Cardiac muscle cell (in vitro differentiated cells and primary cell): Measurements from ENCODE around the gene UBE4B. TPM values are rescaled to one million over a fixed set of nuclear protein-coding genes. Genes with fewer than 3 reads are reported as not detected.

Experiments used
- DNase-seq, 2 donors: peaks; one replicate each; pipeline versions ENCODE4 v3.0.0 to v3.0.0-alpha.2; 2010 to 2017; ENCODE audit warnings: low read depth in 1 of 2, low spot score in 1 of 2
- H3K27ac ChIP-seq: fragments of 200-600 bp; sonication (generic); 2 replicates; pipeline ENCODE4 v1.5.1; 2016
- H3K27me3 ChIP-seq: fragments of 200-600 bp; sonication (generic); 2 replicates; pipeline ENCODE4 v1.6.0; 2016; ENCODE audit warnings: control low read depth
- H3K36me3 ChIP-seq: fragments of 200-600 bp; sonication (generic); 2 replicates; pipeline ENCODE4 v1.5.1; 2016; ENCODE audit warnings: control low read depth
- H3K4me1 ChIP-seq: fragments of 200-600 bp; sonication (generic); 2 replicates; pipeline ENCODE4 v1.8.1; 2017; ENCODE audit warnings: low read depth, mild to moderate bottlenecking, mixed run types
- H3K4me3 ChIP-seq: fragments of 200-600 bp; sonication (generic); 2 replicates; pipeline ENCODE4 v1.5.1; 2016; ENCODE audit warnings: mild to moderate bottlenecking
- H3K9me3 ChIP-seq: fragments of 200-600 bp; sonication (generic); 2 replicates; pipeline ENCODE4 v1.5.1; 2017; ENCODE audit warnings: low read depth, mild to moderate bottlenecking, control low read depth
- CTCF ChIP-seq: IDR thresholded peaks from 2 replicates; pipeline ENCODE4 v1.5.1; 2012; ENCODE audit warnings: low read depth, mild to moderate bottlenecking, low read length
- polyA plus RNA-seq: library from polyadenylated mRNA; unstranded; fragments of >200 nt; fragmentation: Nextera tagmentation; extraction: Ambion mirVana; gene quantifications from 2 replicates; pipeline ENCODE4 v1.2.1, GENCODE V29; 2016
- total RNA-seq: library from RNA; depleted of rRNA; stranded (reverse); fragments of >200 nt; gene quantifications from 2 replicates; pipeline ENCODE4 v1.2.3, GENCODE V29; 2016

The UBE4B gene
- total and polyA plus RNA-seq, 2 experiments from 2014 or later, result 34.1 to 72.0 TPM

- Histone ChIP-seq H3K4me3 (no peak overlapping the region), H3K4me1 (peaks cover 11% of the 10 kb centered on the region), H3K9me3 (no peaks in the 10 kb centered on the region), H3K27ac (no peak overlapping the region), H3K36me3 (peaks cover 15% of the 10 kb centered on the region), H3K27me3 (no peaks in the 10 kb centered on the region)
- no peak for DNase-seq
- TF ChIP-seq CTCF, result no peak
Measured at GRCh38 chr1:10160173-10160572, 127.4 kb downstream of the UBE4B start.

DNA sequence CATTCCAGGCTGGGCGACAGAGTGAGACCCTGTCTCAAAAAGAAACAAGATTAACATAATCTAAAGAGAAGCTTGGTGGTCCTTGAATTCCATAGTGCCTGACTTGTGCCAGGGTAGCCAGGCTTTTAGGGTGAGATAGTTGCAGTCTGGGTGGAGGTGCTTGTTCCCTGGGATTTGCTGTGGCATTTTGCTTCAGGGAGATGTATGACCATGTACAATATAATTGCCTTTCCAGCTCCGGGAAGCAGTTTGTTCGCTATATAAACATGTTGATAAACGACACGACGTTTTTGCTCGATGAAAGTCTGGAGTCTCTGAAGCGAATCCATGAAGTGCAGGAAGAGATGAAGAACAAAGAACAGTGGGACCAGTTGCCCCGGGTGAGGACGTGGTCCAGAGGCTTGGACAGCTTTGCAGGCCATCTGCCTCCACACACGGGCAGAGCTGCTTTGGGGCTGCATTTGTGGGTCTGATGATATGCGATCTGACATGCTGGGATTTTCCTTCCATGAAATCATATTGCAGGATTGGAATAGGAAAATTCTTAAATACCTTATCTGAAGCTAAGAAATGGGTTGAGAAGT, 128.2 kb downstream of the UBE4B start:
- Histone ChIP-seq H3K27ac (peak overlapping the region; percentile 10), H3K27me3 (no peaks in the 10 kb centered on the region), H3K9me3 (no peaks in the 10 kb centered on the region), H3K4me1 (peaks cover 14% of the 10 kb centered on the region), H3K4me3 (no peak overlapping the region), H3K36me3 (peaks cover 15% of the 10 kb centered on the region)
- no peak for DNase-seq
- TF ChIP-seq CTCF, result no peak

GRCh38 chr1:10161541-10162290, 129.0 kb downstream of the UBE4B start:
- Histone ChIP-seq H3K4me1 (peaks cover 16% of the 10 kb centered on the region), H3K27ac (peak overlapping the region; percentile 10), H3K27me3 (no peaks in the 10 kb centered on the region), H3K9me3 (no peaks in the 10 kb centered on the region), H3K4me3 (no peak overlapping the region), H3K36me3 (peaks cover 15% of the 10 kb centered on the region)
- TF ChIP-seq CTCF, result no peak
- DNase-seq, result no peak

- Histone ChIP-seq H3K36me3 (peaks cover 26% of the 10 kb centered on the region), H3K27me3 (no peaks in the 10 kb centered on the region), H3K27ac (peak overlapping the region; percentile 54), H3K4me3 (no peak overlapping the region), H3K4me1 (peaks cover 22% of the 10 kb centered on the region), H3K9me3 (no peaks in the 10 kb centered on the region)
- no peak for TF ChIP-seq CTCF
- DNase-seq, result no peak
Measured at GRCh38 chr1:10168912-10169514, 136.3 kb downstream of the UBE4B start.

- peaks cover 16% of the 10 kb centered on the region for H3K4me1 ChIP-seq
- H3K27me3 ChIP-seq, result no peaks in the 10 kb centered on the region
- H3K9me3 ChIP-seq, result no peaks in the 10 kb centered on the region
- no peak for DNase-seq
- peak overlapping the region; percentile 54 for H3K27ac ChIP-seq
- no peak for TF ChIP-seq CTCF
- peaks cover 26% of the 10 kb centered on the region for H3K36me3 ChIP-seq
- no peak overlapping the region for H3K4me3 ChIP-seq
Measured at GRCh38 chr1:10170239-10170574, 137.4 kb downstream of the UBE4B start.
